DND-41 (cell line): ENCODE measurements around the gene ANKMY2.

Experiments
- ATAC-seq: fragments of 200-7000 bp; cut with Tn5 transposase; 3 replicates; pipeline ENCODE4 v1.9.1; 2021; ENCODE audit warnings: low read depth; ENCODE audit not compliant: insufficient read depth
- DNase-seq: peaks from one replicate; pipeline ENCODE4 v3.0.0-alpha.2; 2020
- H2AFZ ChIP-seq: 2 replicates; pipeline ENCODE4 v1.6.0; 2012; ENCODE audit warnings: low read depth, low read length
- H3K27ac ChIP-seq: 2 replicates; pipeline ENCODE4 v1.5.1; 2012; ENCODE audit warnings: low read length, inconsistent platforms
- H3K27me3 ChIP-seq: fragments of 200-600 bp; sonication (generic); 2 replicates; pipeline ENCODE4 v1.6.0; 2012; ENCODE audit warnings: low read length, mild to moderate bottlenecking, inconsistent platforms; ENCODE audit not compliant: insufficient read depth, poor library complexity
- H3K36me3 ChIP-seq: 2 replicates; pipeline ENCODE4 v1.5.1; 2012; ENCODE audit warnings: low read length, inconsistent platforms; ENCODE audit not compliant: insufficient read depth
- H3K4me1 ChIP-seq: 2 replicates; pipeline ENCODE4 v1.5.1; 2012; ENCODE audit warnings: mild to moderate bottlenecking, low read length; ENCODE audit not compliant: insufficient read depth
- H3K4me2 ChIP-seq: 2 replicates; pipeline ENCODE4 v1.6.0; 2012; ENCODE audit warnings: mild to moderate bottlenecking, moderate library complexity, low read length, inconsistent platforms; ENCODE audit not compliant: insufficient read depth
- H3K4me3 ChIP-seq, 2 experiments: fragments of 200-600 bp in 1 of 2; shearing (Covaris generic) in 1 of 2; 2 replicates each; pipeline ENCODE4 v1.5.1; 2012 to 2016; ENCODE audit warnings: inconsistent platforms in 2 of 2, low read length in 2 of 2, mild to moderate bottlenecking in 2 of 2, low read depth in 1 of 2, moderate library complexity in 1 of 2
- H3K79me2 ChIP-seq: 2 replicates; pipeline ENCODE4 v1.6.0; 2012; ENCODE audit warnings: low read length, inconsistent platforms; ENCODE audit not compliant: insufficient read depth
- H3K9ac ChIP-seq: 2 replicates; pipeline ENCODE4 v1.6.0; 2012; ENCODE audit warnings: low read depth, mild to moderate bottlenecking, inconsistent platforms, low read length, moderate library complexity
- H3K9me3 ChIP-seq: 2 replicates; pipeline ENCODE4 v1.5.1; 2012; ENCODE audit warnings: low read length, moderate library complexity, mild to moderate bottlenecking, inconsistent platforms; ENCODE audit not compliant: insufficient read depth, severe bottlenecking
- H4K20me1 ChIP-seq: 2 replicates; pipeline ENCODE4 v1.6.0; 2012; ENCODE audit warnings: low read length; ENCODE audit not compliant: insufficient read depth
- EZH2 ChIP-seq: IDR thresholded peaks from 3 replicates; pipeline ENCODE4 v1.6.1; 2012; ENCODE audit warnings: borderline replicate concordance, low read depth, mild to moderate bottlenecking, moderate library complexity, low read length, inconsistent platforms; ENCODE audit not compliant: severe bottlenecking
- TF ChIP-seq, protein P1 (sequence below): IDR thresholded peaks from 2 replicates; pipeline ENCODE4 v1.5.1; 2012; ENCODE audit warnings: borderline replicate concordance, low read length, moderate library complexity, mild to moderate bottlenecking; ENCODE audit not compliant: poor library complexity, severe bottlenecking; ENCODE audit errors: extremely low read depth

The ANKMY2 gene

GRCh38 chr7:16652240-16652583, 6.7 kb upstream of the ANKMY2 start:
- DNase-seq (no peak), ATAC-seq (no peak)
- Histone ChIP-seq H3K9me3 (no peaks in the 10 kb centered on the region), H3K36me3 (no peaks in the 10 kb centered on the region; the same call in 1 of the 2 replicates), H3K4me3 (no peak overlapping the region), H3K27me3 (no peaks in the 10 kb centered on the region), H2AFZ (no peak overlapping the region), H3K9ac (no peak overlapping the region), H4K20me1 (peaks cover 70% of the 10 kb centered on the region; the same call in 1 of the 2 replicates), H3K79me2 (peaks cover 100% of the 10 kb centered on the region), H3K4me1 (peaks cover 26% of the 10 kb centered on the region), H3K4me2 (no peak overlapping the region), H3K27ac (no peak overlapping the region)
- no peak for TF ChIP-seq EZH2
- TF ChIP-seq, protein P1, sequence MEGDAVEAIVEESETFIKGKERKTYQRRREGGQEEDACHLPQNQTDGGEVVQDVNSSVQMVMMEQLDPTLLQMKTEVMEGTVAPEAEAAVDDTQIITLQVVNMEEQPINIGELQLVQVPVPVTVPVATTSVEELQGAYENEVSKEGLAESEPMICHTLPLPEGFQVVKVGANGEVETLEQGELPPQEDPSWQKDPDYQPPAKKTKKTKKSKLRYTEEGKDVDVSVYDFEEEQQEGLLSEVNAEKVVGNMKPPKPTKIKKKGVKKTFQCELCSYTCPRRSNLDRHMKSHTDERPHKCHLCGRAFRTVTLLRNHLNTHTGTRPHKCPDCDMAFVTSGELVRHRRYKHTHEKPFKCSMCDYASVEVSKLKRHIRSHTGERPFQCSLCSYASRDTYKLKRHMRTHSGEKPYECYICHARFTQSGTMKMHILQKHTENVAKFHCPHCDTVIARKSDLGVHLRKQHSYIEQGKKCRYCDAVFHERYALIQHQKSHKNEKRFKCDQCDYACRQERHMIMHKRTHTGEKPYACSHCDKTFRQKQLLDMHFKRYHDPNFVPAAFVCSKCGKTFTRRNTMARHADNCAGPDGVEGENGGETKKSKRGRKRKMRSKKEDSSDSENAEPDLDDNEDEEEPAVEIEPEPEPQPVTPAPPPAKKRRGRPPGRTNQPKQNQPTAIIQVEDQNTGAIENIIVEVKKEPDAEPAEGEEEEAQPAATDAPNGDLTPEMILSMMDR, result no peak

DNA sequence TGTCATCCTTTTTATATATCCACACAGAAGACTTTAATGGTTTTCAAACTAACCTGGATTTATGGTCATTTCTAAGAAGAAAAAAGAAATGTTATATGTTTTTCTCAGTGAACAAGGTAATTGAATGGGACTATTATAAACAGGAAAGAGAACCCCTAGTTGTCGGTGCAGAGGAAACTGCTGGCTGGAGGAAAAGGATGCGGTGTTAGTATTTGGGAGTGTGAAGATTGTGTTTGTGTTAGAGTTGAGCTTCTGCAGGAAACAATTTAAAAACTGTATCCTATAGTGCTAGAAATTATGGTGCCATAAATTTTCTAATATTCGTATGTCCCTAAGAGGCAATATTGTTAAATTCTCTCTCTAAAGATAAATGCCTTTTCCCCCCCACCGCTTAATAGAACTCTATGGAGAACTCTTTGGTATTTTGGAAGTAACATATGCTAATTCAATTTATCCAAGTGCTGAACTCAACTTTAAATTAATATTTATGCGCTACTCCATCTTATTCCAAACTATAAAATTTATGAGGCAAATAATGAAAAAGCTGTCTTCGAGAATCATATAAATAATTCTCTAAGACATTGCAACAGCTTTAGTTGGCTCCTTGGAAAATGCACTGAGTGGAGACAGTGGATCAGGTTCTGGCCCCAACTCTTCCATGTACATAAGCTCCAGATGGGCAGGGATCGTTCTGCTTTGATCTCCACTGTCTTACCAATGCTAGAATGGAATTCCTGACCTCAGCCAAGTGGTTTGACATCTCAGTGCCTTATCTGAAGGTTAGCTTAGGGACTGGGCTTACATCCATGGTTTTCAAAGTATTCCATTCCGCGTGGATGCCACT, 6.1 kb upstream of the ANKMY2 start:
- peaks cover 32% of the 10 kb centered on the region for H3K4me1 ChIP-seq
- ATAC-seq, result no peak
- H3K36me3 ChIP-seq, result no peaks in the 10 kb centered on the region; the same call in 1 of the 2 replicates
- no peak for TF ChIP-seq EZH2
- TF ChIP-seq, protein P1, result no peak
- H3K9me3 ChIP-seq, result no peaks in the 10 kb centered on the region
- H4K20me1 ChIP-seq, result peaks cover 66% of the 10 kb centered on the region; the same call in 1 of the 2 replicates
- no peak for DNase-seq
- no peak overlapping the region for H3K4me2 ChIP-seq
- no peak overlapping the region for H3K27ac ChIP-seq
- peaks cover 100% of the 10 kb centered on the region for H3K79me2 ChIP-seq
- no peaks in the 10 kb centered on the region for H3K27me3 ChIP-seq
- H3K9ac ChIP-seq, result no peak overlapping the region
- H2AFZ ChIP-seq, result no peak overlapping the region
- H3K4me3 ChIP-seq, result no peak overlapping the region

DNA sequence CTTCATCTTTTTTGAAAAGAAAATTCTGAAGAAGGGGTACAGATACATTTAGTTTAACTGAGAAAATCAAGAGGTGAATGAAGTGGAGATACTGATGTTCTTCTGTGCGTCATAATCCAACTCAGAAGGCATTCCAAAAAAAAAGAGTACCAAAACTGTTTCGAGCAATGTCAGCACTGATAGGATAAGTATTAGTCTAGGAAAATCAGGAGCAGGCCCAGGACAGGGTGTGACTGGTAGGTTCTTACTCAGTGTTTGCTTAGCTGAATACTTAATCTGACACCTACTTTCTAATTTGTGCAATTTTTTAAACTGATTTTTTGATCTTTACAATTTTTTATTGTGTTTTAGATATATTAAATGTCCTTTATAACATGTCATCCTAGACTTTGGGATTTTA, 4.7 kb upstream of the ANKMY2 start:
- no peak for TF ChIP-seq EZH2
- TF ChIP-seq, protein P1, result no peak
- Histone ChIP-seq H3K9me3 (no peaks in the 10 kb centered on the region), H4K20me1 (peaks cover 61% of the 10 kb centered on the region; the same call in 1 of the 2 replicates), H3K27ac (no peak overlapping the region), H2AFZ (no peak overlapping the region), H3K36me3 (no peaks in the 10 kb centered on the region; the same call in 1 of the 2 replicates), H3K4me2 (peak overlapping the region; percentile 31; the same call in 1 of the 2 replicates), H3K79me2 (peaks cover 94% of the 10 kb centered on the region), H3K4me3 (no peak overlapping the region), H3K27me3 (no peaks in the 10 kb centered on the region), H3K9ac (no peak overlapping the region), H3K4me1 (peaks cover 32% of the 10 kb centered on the region)
- no peak for DNase-seq
- ATAC-seq, result no peak
